HCT116 (cell line): Measurements from ENCODE around the gene THRB.

Experiments
- ATF3 ChIP-seq: IDR thresholded peaks from 2 replicates; pipeline ENCODE4 v1.6.1; 2012
- POLR2A ChIP-seq: IDR thresholded peaks from 2 replicates; pipeline ENCODE4 v1.7.0; 2011; ENCODE audit warnings: borderline replicate concordance; ENCODE audit not compliant: insufficient read depth, insufficient read length; ENCODE audit errors: extremely low read depth

GRCh38 chr3:24361623-24362022, 133.0 kb downstream of the THRB start:
- TF ChIP-seq ATF3 (no peak), POLR2A (no peak)
